Astrocyte of the spinal cord (primary cell): ENCODE results near the gene NINJ1.
A peak's percentile ranks its signal among the peaks of the same experiment; 100 is the strongest.

Source experiments
- DNase-seq: peaks from one replicate; pipeline ENCODE4 v3.0.0; 2011; ENCODE audit warnings: low read depth, low spot score
- H3K4me3 ChIP-seq: 2 replicates; pipeline ENCODE4 v1.5.1; 2011; ENCODE audit warnings: low read depth, mild to moderate bottlenecking, low read length, moderate library complexity
- in situ Hi-C: cut with HindIII; loops from 2 replicates; pipeline ENCODE4 v1.10.0; 2017; ENCODE audit warnings: low sequenced_read_pairs
- TF ChIP-seq, protein P1 (sequence below): IDR thresholded peaks from 2 replicates; pipeline ENCODE4 v1.5.1; 2012; ENCODE audit warnings: low read depth, mild to moderate bottlenecking, low read length, inconsistent platforms

The NINJ1 gene

DNA sequence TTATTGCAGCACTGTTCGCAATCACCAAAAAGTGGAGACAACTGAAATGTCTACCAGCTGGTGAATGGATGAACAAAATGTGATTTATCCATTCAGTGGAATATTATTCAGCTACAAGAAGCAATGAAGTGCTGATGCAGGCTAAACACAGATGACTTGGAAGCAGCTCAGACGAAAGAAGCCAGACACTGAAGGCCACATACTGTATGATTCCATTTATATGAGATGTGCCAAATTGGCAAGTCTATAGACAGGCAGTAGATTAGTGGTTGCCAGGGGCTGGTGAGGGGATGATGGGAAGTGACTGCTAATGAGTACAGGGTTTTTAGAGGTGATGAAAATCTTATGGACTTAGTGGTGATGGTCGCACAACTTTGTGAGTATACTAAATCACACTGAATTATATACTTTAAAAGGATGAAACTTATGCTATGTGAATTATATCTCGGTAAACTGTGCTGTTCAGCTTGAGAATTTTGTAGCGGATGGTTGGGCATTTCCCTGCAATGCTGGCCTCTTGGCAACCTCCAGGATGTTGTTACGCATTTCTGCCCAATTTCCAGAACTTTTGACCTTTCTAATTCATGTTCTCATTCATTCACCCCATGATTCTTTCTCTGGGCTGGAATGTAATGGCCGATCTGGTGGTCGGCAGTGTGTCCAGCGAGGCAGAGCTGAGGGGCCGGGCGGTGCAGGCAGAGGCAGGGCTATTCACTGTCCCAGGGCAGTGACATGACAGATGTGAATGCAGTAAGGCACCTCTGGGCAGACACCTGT is 27.9 kb upstream of the NINJ1 start:
- TF ChIP-seq, protein P1, sequence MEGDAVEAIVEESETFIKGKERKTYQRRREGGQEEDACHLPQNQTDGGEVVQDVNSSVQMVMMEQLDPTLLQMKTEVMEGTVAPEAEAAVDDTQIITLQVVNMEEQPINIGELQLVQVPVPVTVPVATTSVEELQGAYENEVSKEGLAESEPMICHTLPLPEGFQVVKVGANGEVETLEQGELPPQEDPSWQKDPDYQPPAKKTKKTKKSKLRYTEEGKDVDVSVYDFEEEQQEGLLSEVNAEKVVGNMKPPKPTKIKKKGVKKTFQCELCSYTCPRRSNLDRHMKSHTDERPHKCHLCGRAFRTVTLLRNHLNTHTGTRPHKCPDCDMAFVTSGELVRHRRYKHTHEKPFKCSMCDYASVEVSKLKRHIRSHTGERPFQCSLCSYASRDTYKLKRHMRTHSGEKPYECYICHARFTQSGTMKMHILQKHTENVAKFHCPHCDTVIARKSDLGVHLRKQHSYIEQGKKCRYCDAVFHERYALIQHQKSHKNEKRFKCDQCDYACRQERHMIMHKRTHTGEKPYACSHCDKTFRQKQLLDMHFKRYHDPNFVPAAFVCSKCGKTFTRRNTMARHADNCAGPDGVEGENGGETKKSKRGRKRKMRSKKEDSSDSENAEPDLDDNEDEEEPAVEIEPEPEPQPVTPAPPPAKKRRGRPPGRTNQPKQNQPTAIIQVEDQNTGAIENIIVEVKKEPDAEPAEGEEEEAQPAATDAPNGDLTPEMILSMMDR, result no peak
- in situ Hi-C loops, result no loop called here
- H3K4me3 ChIP-seq, result no peak overlapping the region
- no peak for DNase-seq

DNA sequence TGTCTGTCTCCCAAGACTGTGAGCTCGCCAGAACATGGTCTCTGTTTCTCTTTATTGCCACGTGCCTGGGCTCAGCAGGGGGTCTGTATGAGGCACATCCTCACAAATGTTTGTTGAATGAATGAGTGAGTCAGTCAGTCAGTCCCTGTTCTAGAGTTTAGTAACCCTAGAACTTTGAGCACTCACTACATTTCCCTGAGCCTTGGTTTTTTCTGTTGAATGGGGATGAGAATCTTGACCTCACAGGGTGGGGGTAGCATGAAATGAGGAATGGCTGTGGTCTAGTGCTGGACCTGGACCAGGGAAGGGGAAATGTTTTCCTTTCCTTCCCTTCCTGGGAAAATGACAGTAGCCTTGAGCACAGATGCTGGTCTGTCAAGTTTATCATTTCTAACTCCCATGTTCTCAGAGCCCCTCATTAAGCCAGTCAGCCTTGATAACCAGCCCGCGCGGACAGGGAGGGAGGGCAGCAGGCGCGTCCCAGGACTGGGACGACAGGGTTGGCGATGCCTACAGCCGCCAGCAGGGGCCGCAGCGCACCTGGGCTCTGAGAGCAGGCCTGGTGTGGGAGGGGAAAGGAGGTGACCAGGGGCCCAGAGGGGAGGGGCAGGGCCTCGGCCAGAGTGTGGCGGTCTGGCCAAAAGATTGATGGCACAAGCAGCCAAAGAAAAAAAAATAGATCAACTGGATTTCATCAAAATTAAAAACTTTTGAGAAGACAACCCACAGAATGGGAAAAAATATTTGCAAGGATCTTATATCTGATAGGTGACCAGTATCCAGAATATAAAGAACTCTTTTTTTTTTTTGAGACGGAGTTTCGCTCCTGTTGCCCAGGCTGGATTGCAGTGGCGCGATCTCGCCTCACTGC is 25.8 kb upstream of the NINJ1 start:
- peak; percentile 82 for DNase-seq
- TF ChIP-seq, protein P1, result peak; percentile 99
- H3K4me3 ChIP-seq, result no peak overlapping the region
- in situ Hi-C loops, result no loop called here

DNA sequence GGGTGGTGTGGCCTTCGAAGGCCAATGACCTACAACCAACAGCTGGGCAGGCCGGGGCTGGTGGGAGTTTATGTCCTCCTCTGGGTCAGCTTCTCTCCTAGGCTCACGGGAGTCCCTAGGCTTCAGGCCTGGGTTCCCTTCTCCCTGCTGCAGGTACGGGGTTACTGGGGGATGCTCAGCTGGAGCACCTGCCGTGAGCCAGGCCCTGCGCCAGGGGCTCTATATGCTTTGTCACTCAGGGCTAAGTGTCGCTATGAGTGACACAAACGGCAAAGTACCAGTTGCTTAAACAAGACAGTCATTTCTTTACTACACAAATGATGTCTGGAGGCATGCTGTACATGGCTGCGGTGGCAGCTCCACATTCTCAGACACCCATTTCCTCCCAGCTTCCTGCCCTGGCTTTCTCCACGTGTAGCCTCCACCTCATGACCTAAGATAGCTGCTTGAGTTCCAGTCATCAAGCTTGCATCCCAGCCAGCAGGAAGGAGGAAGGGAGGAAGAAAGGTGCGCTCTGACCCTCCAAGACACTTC is 22.5 kb upstream of the NINJ1 start:
- DNase-seq, result no peak
- in situ Hi-C loops, result no loop called here

DNA sequence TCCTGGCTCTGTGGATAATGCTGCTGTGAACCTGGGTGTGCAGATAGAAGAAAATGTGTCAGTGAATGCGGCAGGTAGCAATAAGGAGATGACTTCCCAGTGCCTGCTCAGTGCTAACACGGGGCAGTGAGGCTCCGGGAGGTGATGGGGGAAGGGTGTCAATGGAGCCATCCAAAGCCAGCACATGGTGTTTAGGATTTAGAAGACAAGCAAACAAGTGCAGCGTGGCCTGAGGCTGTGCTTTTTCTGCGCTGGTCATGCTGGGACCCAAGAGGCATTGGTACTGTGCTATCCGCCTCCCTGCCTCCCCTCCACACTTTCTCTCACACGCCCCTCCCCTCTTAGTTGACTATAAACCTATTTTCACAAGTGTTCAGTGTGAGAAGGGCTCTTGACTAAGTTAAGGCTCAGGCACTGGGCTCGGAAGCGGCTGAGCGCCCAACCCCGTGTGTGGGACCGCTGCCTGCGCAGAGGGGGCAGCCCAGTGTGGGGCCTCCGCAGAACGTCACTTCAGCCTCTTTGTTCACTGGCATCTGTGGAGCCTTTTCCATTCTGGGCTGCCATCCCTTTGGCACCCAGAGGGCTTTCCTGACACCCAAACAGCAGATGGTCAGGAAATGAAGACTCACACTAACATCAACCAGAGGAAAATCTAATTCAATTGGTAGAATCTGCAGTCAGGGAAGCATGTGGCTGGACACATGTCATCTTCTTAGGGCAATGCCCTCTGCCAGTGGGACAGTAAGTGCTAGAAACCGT is 21.8 kb upstream of the NINJ1 start:
- in situ Hi-C loops, result no loop called here
- TF ChIP-seq, protein P1, result no peak
- no peak for DNase-seq
- no peak overlapping the region for H3K4me3 ChIP-seq

More for the DNA sequence above, 22.5 kb upstream of the NINJ1 start:
- TF ChIP-seq, protein P1, result no peak
- no peak overlapping the region for H3K4me3 ChIP-seq

DNA sequence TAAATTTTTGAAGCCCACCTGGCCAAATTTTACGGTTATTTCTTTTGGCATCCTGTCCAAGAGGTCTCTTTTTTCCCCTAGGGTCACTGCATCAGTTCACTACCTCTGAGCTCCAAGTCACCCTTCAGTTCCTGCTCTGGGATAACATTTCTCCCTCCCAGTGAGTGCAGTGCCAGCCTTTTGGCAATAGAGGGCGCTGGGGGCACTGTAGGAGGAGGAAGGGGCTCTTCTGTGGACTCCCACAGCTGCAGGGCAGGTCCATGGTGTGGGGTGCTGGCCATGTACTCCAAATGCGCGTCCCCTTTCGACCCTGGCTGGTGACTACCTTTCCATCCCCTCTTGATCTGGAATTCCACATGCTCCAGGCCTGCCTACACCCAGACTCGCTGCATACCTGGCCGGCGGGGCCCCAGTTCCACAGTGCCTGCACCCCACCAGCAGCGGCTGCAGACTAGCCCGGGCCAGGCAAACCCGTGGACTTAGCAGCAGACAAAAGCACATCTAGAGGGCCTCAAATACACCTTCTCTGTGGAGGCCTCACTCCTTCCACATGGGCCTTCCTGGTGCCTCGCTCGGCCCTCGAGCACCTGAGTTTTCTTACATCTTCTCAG is 20.3 kb upstream of the NINJ1 start:
- TF ChIP-seq, protein P1, result peak; percentile 80
- no peak overlapping the region for H3K4me3 ChIP-seq
- in situ Hi-C loops, result no loop called here
- no peak for DNase-seq
